GM12878 (cell line): ENCODE measurements around the gene CBLN3. TPM values are rescaled to one million over a fixed set of nuclear protein-coding genes. Genes with fewer than 3 reads are reported as not detected.

Experiments used
- CBX3 ChIP-seq: fragments of 200-600 bp; sonication (generic); IDR thresholded peaks from 2 replicates; pipeline ENCODE4 v1.6.1; 2016; ENCODE audit warnings: low read depth, borderline replicate concordance
- CHD2 ChIP-seq: IDR thresholded peaks from 2 replicates; pipeline ENCODE4 v1.6.1; 2011; ENCODE audit warnings: low read depth, low read length, improper control_type of control experiment, borderline replicate concordance
- CUX1 ChIP-seq: IDR thresholded peaks from 2 replicates; pipeline ENCODE4 v1.6.1; 2012; ENCODE audit warnings: improper control_type of control experiment, low read depth, low read length; ENCODE audit not compliant: insufficient replicate concordance
- FOS ChIP-seq: IDR thresholded peaks from 3 replicates; pipeline ENCODE4 v1.6.1; 2011; ENCODE audit warnings: borderline replicate concordance; ENCODE audit not compliant: insufficient read length; ENCODE audit errors: extremely low read depth
- GABPA ChIP-seq: IDR thresholded peaks from 2 replicates; pipeline ENCODE4 v1.6.1; 2014; ENCODE audit warnings: antibody characterized with exemption, low read depth, mild to moderate bottlenecking, inconsistent platforms
- KAT2A ChIP-seq: conservative IDR thresholded peaks from 2 replicates; pipeline ENCODE4 v1.6.1; 2011; ENCODE audit warnings: low read depth, low read length; ENCODE audit not compliant: control insufficient read depth
- MEF2B ChIP-seq: fragments of 450-650 bp; IDR thresholded peaks from 2 replicates; pipeline ENCODE4 v1.6.1; 2018; ENCODE audit warnings: mild to moderate bottlenecking, moderate library complexity; ENCODE audit not compliant: partially characterized antibody, poor library complexity, severe bottlenecking
- MYB ChIP-seq: fragments of 150-350 bp; IDR thresholded peaks from 2 replicates; pipeline ENCODE4 v1.6.1; 2014; ENCODE audit warnings: mild to moderate bottlenecking, low read depth, low read length, borderline replicate concordance
- MYC ChIP-seq: IDR thresholded peaks from 2 replicates; pipeline ENCODE4 v1.6.1; 2011; ENCODE audit warnings: mild to moderate bottlenecking, low read length, moderate library complexity, inconsistent platforms; ENCODE audit not compliant: insufficient read depth, insufficient replicate concordance, insufficient read length, severe bottlenecking
- NR2C2 ChIP-seq: IDR thresholded peaks from 2 replicates; pipeline ENCODE4 v1.6.1; 2011; ENCODE audit warnings: borderline replicate concordance, low read depth; ENCODE audit not compliant: control insufficient read depth, insufficient read length
- PML ChIP-seq: IDR thresholded peaks from 2 replicates; pipeline ENCODE4 v1.6.1; 2012; ENCODE audit warnings: low read length, inconsistent platforms
- POLR2A ChIP-seq: IDR thresholded peaks from 2 replicates; pipeline ENCODE4 v1.6.1; 2011; ENCODE audit warnings: low read depth, mild to moderate bottlenecking, low read length
- SIN3A ChIP-seq: IDR thresholded peaks from 2 replicates; pipeline ENCODE4 v1.6.1; 2012; ENCODE audit warnings: low read depth, low read length, improper control_type of control experiment
- SMAD1 ChIP-seq: fragments of 450-650 bp; IDR thresholded peaks from 2 replicates; pipeline ENCODE4 v1.6.1; 2018; ENCODE audit warnings: mild to moderate bottlenecking, low read depth; ENCODE audit not compliant: partially characterized antibody
- SMAD5 ChIP-seq: IDR thresholded peaks from 2 replicates; pipeline ENCODE4 v1.6.1; 2016; ENCODE audit warnings: antibody characterized with exemption, low read depth
- SMARCA5 ChIP-seq: fragments of 450-650 bp; IDR thresholded peaks from 2 replicates; pipeline ENCODE4 v1.6.1; 2017; ENCODE audit warnings: mild to moderate bottlenecking
- TCF3 ChIP-seq: IDR thresholded peaks from 2 replicates; pipeline ENCODE4 v1.6.1; 2012; ENCODE audit warnings: low read depth, mild to moderate bottlenecking, low read length, borderline replicate concordance; ENCODE audit not compliant: insufficient read depth
- YY1 ChIP-seq: IDR thresholded peaks from 2 replicates; pipeline ENCODE4 v1.6.1; 2011; ENCODE audit warnings: low read depth, mild to moderate bottlenecking, low read length
- ZNF217 ChIP-seq: fragments of 450-650 bp; IDR thresholded peaks from 2 replicates; pipeline ENCODE4 v1.6.1; 2017; ENCODE audit warnings: antibody characterized with exemption, mild to moderate bottlenecking
- ZNF24 ChIP-seq: fragments of 450-650 bp; IDR thresholded peaks from 2 replicates; pipeline ENCODE4 v1.6.1; 2017; ENCODE audit warnings: antibody characterized with exemption, mild to moderate bottlenecking
- ZNF687 ChIP-seq: fragments of 450-650 bp; IDR thresholded peaks from 2 replicates; pipeline ENCODE4 v1.6.1; 2017; ENCODE audit warnings: mild to moderate bottlenecking, moderate library complexity
- polyA plus RNA-seq, 11 experiments: library from polyadenylated mRNA; depleted of rRNA in 4 of 11; unstranded in 6 of 11; stranded (reverse) in 5 of 11; fragments of >200 nt; fragmentation: Nextera tagmentation in 4 of 11; fragmentation: Illumina TruSeq in 1 of 11; extraction: Ambion mirVana in 4 of 11; extraction: Trizol in 1 of 11; gene quantifications; 1 replicate in 1 of 11; 2 replicates in 10 of 11; pipeline versions ENCODE4 v1.2.1 to v1.2.3, GENCODE V29; 2011 to 2016; ENCODE audit warnings: inconsistent platforms in 2 of 11, missing spikeins in 2 of 11, low read depth in 1 of 11
- total RNA-seq, 4 experiments: library from RNA; depleted of rRNA in 3 of 4; stranded (reverse); fragments of >200 nt in 3 of 4; fragmentation: Illumina TruSeq in 1 of 4; extraction: Trizol in 1 of 4; gene quantifications; 2 replicates each; pipeline versions ENCODE4 v1.2.1 to v1.2.3, GENCODE V29; 2013 to 2021

The CBLN3 gene
- total and polyA plus RNA-seq, 10 of the 15 experiments (the other 5 are each of a cell fraction or from before 2014, with no cell fraction given): 0.16 to 4.9 (median 1.3) TPM

- TF ChIP-seq CUX1 (no peak), ZNF217 (0 out of 2 replicates have a peak, but pooled peaks have one; percentile 56), SIN3A (no peak), YY1 (no peak), NR2C2 (no peak), MYC (no peak), SMAD1 (peak; percentile 64), KAT2A (no peak), PML (peak; percentile 86), CBX3 (no peak), SMAD5 (peak; percentile 49; the same call in 1 of the 2 replicates), MEF2B (no peak), MYB (no peak), SMARCA5 (0 out of 2 replicates have a peak, but pooled peaks have one; percentile 74), ZNF24 (no peak), FOS (no peak), CHD2 (peak; percentile 13; the same call in 1 of the 2 replicates), ZNF687 (peak; percentile 94), GABPA (no peak), TCF3 (no peak; the same call in 1 of the 2 replicates), POLR2A (peak; percentile 97)
- TF ChIP-seq, all 136 proteins: peak for 38
Observed at GRCh38 chr14:24429395-24430142, at the start of gene CBLN3, which contains the start of gene KHNYN (continued).
